ENCODE measurements around the gene HTATSF1.

HTATSF1 gene

GRCh38 chrX:136529795-136530194 lies 32.4 kb downstream of the HTATSF1 start:
- Histone ChIP-seq H2AFZ (ENCODE audit: low read length) (no peak overlapping the region), H3K9ac (ENCODE audit: low read length) (no peak overlapping the region), H3K9me3 (ENCODE audit: low read length) (no peaks in the 10 kb centered on the region), H3K9me2 (ENCODE audit: low read depth, low read length) (no peaks in the 10 kb centered on the region), H3K27me3 (ENCODE audit: insufficient read depth, low read length) (no peaks in the 10 kb centered on the region), H3K4me3 (ENCODE audit: low read depth, low read length, poor library complexity, severe bottlenecking) (no peak overlapping the region), H3K36me3 (ENCODE audit: insufficient read depth, low read length) (no peaks in the 10 kb centered on the region), H3K4me1 (ENCODE audit: insufficient read depth, low read length, severe bottlenecking) (no peaks in the 10 kb centered on the region), H3K4me2 (ENCODE audit: low read length) (no peak overlapping the region), H4K20me1 (ENCODE audit: insufficient read depth, low read length) (no peaks in the 10 kb centered on the region), H3K79me2 (ENCODE audit: insufficient read depth, low read length) (no peaks in the 10 kb centered on the region), H3K27ac (ENCODE audit: low read depth, low read length, poor library complexity, severe bottlenecking) (no peak overlapping the region), H3F3A (ENCODE audit: insufficient read depth, low read length) (no peaks in the 10 kb centered on the region)
- TF ChIP-seq EZH2 (IDR thresholded peaks at IDR 0.05; ENCODE audit: borderline replicate concordance, low read length) (no peak), CTCF (IDR thresholded peaks at IDR 0.05; ENCODE audit: low read length) (no peak)

- no peaks in the 10 kb centered on the region for H3K4me1 ChIP-seq (ENCODE audit: insufficient read depth, low read length, severe bottlenecking)
- no peaks in the 10 kb centered on the region for H3F3A ChIP-seq (ENCODE audit: insufficient read depth, low read length)
- no peak within 1 kb of the TSS for H3K4me2 ChIP-seq (ENCODE audit: low read length)
- no peak within 1 kb of the TSS for H3K9ac ChIP-seq (ENCODE audit: low read length)
- H4K20me1 ChIP-seq (ENCODE audit: insufficient read depth, low read length): no peaks in the 10 kb centered on the region
- H3K27ac ChIP-seq (ENCODE audit: low read depth, low read length, poor library complexity, severe bottlenecking): no peak within 1 kb of the TSS
- H3K9me3 ChIP-seq (ENCODE audit: low read length): no peaks in the 10 kb centered on the region
- H3K79me2 ChIP-seq (ENCODE audit: insufficient read depth, low read length): no peaks in the 10 kb centered on the region
- H3K9me2 ChIP-seq (ENCODE audit: low read depth, low read length): no peaks in the 10 kb centered on the region
- no peaks in the 10 kb centered on the region for H3K36me3 ChIP-seq (ENCODE audit: insufficient read depth, low read length)
- no peak within 1 kb of the TSS for H2AFZ ChIP-seq (ENCODE audit: low read length)
- H3K4me3 ChIP-seq (ENCODE audit: low read depth, low read length, poor library complexity, severe bottlenecking): no peak within 1 kb of the TSS
- H3K27me3 ChIP-seq (ENCODE audit: insufficient read depth, low read length): no peaks in the 10 kb centered on the region
- TF ChIP-seq CTCF (IDR thresholded peaks at IDR 0.05; ENCODE audit: low read length) (no peak), EZH2 (IDR thresholded peaks at IDR 0.05; ENCODE audit: borderline replicate concordance, low read length) (no peak)
Observed at GRCh38 chrX:136531951-136532350, 34.6 kb downstream of the HTATSF1 start, which contains the start of gene VGLL1. VGLL1 (plus strand) TSS chrX:136532215; CDS start chrX:136536021, 3,806 bp downstream.

- Histone ChIP-seq H3K27me3 (ENCODE audit: insufficient read depth, low read length) (no peaks in the 10 kb centered on the region), H3K4me1 (ENCODE audit: insufficient read depth, low read length, severe bottlenecking) (no peaks in the 10 kb centered on the region), H2AFZ (ENCODE audit: low read length) (no peak overlapping the region), H3K36me3 (ENCODE audit: insufficient read depth, low read length) (no peaks in the 10 kb centered on the region), H3F3A (ENCODE audit: insufficient read depth, low read length) (no peaks in the 10 kb centered on the region), H3K9me2 (ENCODE audit: low read depth, low read length) (no peaks in the 10 kb centered on the region), H3K79me2 (ENCODE audit: insufficient read depth, low read length) (no peaks in the 10 kb centered on the region), H3K4me3 (ENCODE audit: low read depth, low read length, poor library complexity, severe bottlenecking) (no peak overlapping the region), H3K27ac (ENCODE audit: low read depth, low read length, poor library complexity, severe bottlenecking) (no peak overlapping the region), H3K9ac (ENCODE audit: low read length) (no peak overlapping the region), H4K20me1 (ENCODE audit: insufficient read depth, low read length) (no peaks in the 10 kb centered on the region), H3K9me3 (ENCODE audit: low read length) (no peaks in the 10 kb centered on the region), H3K4me2 (ENCODE audit: low read length) (no peak overlapping the region)
- TF ChIP-seq CTCF (IDR thresholded peaks at IDR 0.05; ENCODE audit: low read length) (no peak), EZH2 (IDR thresholded peaks at IDR 0.05; ENCODE audit: borderline replicate concordance, low read length) (no peak)
Observed at GRCh38 chrX:136534131-136534530, 36.7 kb downstream of the HTATSF1 start.

Data from OCI-LY1 (cell line).